ENCODE data around the gene ZFAND2A.
"Not testable (repeated sequence)": the region's sequence is repeated elsewhere in the genome, so short reads cannot be mapped to it uniquely, and the experiment has no call there.

The ZFAND2A gene

GRCh38 chr7:1175967-1176851 lies 16.2 kb upstream of the ZFAND2A start:
- peak in 50 of 56 donors; percentile 10 to 87 (median 55) for DNase-seq

- DNase-seq = no peak
These were observed 15.6 kb upstream of the ZFAND2A start for GRCh38 chr7:1175597-1175966.

- no peak for DNase-seq
These were observed 15.0 kb upstream of the ZFAND2A start for GRCh38 chr7:1174881-1175596.

DNA sequence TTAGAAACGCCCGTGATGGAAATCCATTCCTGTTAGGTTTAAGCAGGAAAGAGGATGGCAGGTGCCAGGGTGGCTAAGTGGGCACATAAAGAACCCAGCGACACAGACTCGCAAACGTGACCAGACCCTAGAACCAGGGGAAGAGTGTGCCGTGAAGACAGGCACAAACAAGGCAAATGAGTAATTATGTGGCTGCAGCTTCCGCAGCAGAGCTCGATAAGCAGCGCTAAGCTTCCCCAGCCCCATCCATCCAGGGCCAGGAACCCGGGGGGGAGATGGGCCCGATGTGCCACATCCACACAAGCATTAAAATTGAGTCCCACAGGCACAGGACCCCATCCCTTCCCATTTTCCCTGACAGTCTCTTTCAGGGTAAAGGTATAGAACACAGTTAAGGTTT lies 14.0 kb upstream of the ZFAND2A start:
- no peak for DNase-seq

DNA sequence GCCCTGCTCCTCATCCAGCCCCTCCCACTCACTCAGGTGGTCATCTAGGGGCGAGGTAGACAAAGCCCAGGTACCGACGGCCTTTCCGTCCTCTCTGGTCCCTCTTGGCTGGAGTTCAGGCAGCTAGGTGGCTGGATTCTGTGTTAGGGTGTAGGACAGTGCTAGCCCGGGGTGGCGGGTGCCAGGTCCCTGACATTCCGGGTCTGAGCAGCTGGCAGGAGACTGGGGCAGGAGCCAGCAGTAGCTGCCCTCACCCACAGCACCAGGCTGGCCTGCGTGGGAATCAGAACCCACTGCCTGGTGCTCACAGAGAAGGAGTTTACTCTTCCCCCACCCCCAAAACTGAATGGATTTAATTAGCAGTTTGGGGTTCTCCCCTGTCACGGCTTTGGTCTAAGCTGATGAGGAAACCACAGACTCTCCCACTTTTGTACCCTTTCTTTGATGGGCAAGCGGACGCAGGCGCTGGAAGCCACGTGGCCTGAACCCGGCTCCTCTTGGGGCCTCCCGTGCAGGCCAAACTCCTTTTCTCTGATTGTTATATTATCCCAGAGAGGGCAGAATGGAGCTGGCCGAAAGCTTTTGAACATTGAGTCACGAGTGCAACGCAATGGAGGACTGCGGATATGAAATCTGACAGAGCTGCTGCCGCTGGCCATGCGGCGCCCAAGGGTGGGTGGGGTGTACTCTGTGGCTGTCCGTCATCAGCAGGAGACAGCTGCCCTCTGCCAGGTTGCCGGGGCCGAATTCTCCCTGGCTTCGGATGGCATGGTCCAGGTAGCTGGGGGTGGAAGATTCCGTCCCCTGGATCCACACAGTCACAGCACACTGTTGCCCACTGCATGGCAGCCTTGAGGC lies 12.9 kb upstream of the ZFAND2A start:
- no peak for DNase-seq

DNA sequence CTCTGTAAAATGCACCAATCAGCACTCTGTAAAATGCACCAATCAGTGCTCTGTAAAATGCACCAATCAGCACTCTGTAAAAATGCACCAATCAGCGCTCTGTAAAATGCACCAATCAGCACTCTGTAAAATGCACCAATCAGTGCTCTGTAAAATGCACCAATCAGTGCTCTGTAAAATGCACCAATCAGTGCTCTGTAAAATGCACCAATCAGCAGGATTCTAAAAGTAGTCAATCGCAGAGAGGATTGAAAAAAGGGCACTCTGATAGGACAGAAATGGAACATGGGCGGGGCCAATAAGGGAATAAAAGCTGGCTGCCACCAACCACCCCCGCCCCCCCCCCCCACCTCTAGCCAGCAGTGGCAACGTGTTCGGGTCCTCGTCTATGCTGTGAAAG lies 11.5 kb upstream of the ZFAND2A start:
- DNase-seq = not testable (repeated sequence)

GRCh38 chr7:1170741-1171501 lies 10.9 kb upstream of the ZFAND2A start:
- no peak for DNase-seq

DNA sequence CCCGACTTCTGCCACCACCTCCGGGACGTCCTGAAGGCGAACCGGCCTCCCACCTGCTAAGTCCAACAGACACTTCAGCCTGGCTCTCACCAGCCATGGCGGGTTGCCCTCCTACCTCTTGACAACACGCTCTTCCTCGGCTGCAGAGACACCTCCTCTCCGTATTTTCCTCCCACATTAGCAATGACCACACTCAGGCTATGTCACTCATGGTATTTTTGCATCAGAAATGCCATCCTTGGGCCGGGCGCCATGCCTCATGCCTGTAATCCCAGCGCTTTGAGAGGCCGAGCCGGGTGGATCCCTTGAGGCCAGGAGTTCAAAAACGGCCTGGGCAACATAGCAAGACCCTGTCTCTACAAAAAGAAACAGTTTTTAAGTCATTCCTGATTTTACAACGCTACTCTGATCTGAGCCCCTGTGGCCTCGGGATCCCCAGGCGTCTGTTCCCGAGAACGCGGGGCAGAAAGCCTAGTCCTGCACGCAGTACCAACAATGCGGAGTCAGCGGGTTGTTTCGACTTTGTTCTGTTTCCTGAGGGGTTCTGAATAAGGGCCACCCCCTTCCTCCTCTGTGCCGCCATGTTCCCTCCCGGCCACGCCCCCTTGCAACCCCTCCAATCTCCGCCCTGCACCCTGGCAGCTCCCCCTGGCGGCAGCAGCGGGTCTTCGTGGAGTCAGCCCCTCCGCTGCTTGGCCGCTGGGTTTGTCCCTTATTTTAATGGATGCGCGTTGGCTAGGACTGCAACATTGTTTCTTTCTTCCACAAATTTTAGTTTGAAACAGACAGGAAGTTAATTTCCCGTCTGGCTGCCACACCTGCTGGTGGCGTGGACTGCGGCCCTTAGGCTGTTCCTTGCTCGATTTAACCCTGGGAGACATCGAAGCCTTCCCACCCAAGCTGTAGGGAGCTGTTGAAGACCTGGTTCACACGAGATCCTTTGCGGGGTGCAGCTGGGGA lies 9.7 kb upstream of the ZFAND2A start:
- DNase-seq = peak in 49 of 56 donors; percentile 7 to 80 (median 45)

DNA sequence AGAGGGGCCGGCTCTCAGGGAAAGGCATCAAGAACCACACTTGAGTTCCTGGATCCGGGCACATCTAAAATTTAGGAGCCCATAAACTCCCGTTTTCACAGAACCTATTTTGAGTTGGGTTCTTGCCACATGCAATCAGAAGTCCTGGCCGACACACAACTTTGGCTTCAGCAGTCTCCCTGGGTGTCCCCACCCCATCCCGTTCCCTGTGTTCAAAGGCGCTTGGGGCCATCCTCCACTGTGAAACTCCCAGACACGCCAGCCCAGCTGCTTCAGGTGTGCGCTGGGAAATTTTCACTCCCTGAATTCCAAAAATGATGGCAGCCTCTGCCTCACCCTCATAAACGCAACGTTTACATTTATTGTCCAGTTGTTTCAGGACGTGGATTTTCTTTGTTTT lies 8.4 kb upstream of the ZFAND2A start:
- no peak for DNase-seq

DNA sequence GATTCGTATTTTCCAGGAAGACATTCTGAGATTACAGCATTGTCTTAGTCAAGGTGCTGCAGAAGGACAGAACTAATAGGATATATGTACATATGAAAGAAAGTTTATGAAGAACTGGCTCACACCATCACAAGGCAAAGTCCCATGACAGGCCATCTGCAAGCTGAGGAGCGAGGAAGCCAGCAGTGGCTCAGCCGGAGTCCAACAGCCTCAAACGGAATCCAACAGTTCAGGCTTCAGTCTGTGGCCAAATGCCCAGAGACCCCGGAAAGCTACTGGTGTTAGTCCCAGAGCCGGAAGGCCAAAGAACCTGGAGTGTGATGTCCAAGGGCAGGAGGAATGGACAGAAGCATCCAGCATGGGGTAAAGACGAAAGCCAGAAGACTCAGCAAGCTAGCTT lies 4.4 kb upstream of the ZFAND2A start:
- no peak for DNase-seq

- DNase-seq = no peak
These were observed 3.1 kb upstream of the ZFAND2A start for GRCh38 chr7:1163121-1163520.

DNA sequence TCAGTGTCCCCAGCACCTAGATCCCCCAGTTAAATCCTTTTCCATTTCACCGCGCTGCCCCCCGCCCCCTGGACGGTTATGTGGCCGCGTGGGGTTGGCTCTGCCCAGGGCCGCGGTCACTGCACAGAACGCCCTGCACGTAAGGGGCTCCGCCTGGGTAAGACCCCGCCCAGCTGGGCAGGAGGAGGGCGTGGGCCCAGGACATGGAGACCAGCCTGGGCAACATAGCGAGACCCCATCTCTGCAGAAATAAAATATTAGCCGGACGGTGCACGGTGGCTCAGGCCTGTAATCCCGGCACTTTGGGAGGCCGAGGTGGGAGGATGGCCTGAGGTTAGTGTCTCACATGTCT lies 650 bp upstream of the ZFAND2A start:
- peak in 7 of 56 donors; percentile 42 to 51 (median 48) for DNase-seq

DNA sequence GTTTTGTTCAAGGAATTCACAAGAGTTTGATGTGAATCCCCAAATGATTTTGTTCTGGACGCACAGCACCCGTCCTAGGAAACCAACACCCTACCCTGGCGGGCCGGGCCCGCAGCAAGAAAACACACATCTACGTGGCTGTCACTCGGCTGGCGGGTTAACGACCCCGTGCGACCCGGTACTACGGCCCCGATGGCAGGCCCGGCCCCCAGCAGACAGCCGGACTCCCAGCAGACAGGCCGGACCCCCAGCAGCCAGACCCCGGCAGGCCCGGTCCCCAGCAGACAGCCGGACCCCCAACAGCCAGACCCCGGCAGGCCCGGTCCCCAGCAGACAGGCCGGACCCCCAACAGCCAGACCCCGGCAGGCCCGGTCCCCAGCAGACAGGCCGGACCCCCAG lies 765 bp downstream of the ZFAND2A start:
- not testable (repeated sequence) for DNase-seq

DNA sequence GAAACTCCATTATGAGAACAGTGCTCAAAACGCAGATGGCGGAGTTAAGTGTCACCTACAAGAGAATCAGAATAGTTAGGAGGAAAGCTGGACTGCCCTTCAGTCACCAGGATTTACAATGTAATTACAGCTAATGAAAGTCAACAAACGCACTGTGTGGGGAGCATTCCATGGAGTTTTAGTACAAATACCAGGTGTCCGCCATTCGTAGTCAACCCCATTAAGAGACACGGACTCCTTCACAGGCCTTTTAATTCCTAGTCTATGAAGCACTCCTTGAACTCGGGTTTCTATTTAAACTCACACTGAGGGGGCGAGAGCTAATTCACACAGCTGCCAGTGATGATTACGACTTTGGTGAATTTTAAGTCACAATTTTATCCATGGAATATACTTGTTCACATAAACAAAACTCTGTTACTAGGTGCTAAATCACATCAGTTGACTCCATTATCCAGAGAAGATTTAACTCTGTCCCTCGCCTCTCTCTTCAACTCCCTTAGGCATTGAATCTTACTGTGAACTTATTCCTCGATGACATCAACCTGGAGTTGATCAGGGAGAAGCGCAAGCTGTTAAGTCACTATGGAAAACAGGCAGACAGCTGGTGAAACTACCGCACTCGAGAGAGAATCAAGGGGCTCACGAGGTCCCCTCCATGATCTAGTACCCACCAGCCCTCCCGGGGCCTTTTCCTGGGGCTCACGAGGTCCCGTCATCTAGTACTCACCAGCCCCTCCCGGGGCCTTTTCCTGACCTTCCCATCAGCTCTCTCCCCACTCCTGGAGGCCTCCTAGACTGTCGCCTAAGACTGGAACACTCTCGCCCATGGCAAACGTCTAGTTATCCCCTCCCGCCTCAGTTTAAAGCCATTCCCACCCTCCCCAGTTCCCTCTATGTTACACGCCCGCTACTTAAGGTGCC lies 1.5 kb downstream of the ZFAND2A start:
- DNase-seq = no peak

GRCh38 chr7:1156782-1157535 lies 3.0 kb downstream of the ZFAND2A start:
- DNase-seq = no peak

- DNase-seq = not testable (repeated sequence)
These were observed 3.9 kb downstream of the ZFAND2A start for GRCh38 chr7:1155818-1156781.
